IPS-18a (cell line): ENCODE results near the gene AATF.

Experiments used
- H3K27ac ChIP-seq: one replicate; pipeline ENCODE4 v1.5.1; 2013; ENCODE audit warnings: low read length
- H3K27me3 ChIP-seq: one replicate; pipeline ENCODE4 v1.6.1; 2013; ENCODE audit warnings: mild to moderate bottlenecking, low read length; ENCODE audit not compliant: control insufficient read depth, insufficient read depth
- H3K36me3 ChIP-seq: one replicate; pipeline ENCODE4 v1.6.1; 2013; ENCODE audit warnings: low read depth, low read length; ENCODE audit not compliant: control insufficient read depth
- H3K4me1 ChIP-seq: one replicate; pipeline ENCODE4 v1.6.1; 2013; ENCODE audit warnings: low read depth, low read length; ENCODE audit not compliant: control insufficient read depth
- H3K4me3 ChIP-seq: one replicate; pipeline ENCODE4 v1.5.1; 2013; ENCODE audit warnings: low read length
- H3K9ac ChIP-seq: one replicate; pipeline ENCODE4 v1.6.1; 2013; ENCODE audit warnings: mild to moderate bottlenecking, low read length, moderate library complexity
- H3K9me3 ChIP-seq: one replicate; pipeline ENCODE4 v1.6.1; 2013; ENCODE audit warnings: low read depth, low read length; ENCODE audit not compliant: control insufficient read depth

AATF gene

DNA sequence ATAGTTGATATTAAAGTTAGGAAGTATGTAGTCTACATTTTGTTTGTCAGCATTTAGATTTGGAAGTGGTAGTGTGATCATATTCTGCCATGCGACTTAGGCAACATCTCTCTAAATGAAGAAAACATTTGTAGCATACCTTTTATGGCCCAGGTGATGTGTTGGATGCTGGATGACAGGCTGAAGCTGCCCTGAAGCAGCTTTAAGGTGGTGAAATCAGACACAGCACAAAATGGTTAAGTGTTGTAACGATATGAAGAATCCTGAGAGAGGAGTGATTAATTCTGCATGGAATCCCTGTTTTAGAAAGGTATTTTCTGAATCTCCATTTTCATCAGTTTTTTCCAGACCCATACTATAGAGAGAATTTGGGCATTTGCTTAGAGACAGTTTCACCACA lies 28.3 kb downstream of the AATF start:
- Histone ChIP-seq H3K27ac (no peak overlapping the region), H3K9me3 (no peaks in the 10 kb centered on the region), H3K9ac (no peak overlapping the region), H3K4me3 (no peak overlapping the region), H3K27me3 (no peaks in the 10 kb centered on the region), H3K4me1 (no peaks in the 10 kb centered on the region), H3K36me3 (no peaks in the 10 kb centered on the region)

GRCh38 chr17:36977568-36977967 lies 28.8 kb downstream of the AATF start:
- H3K27me3 ChIP-seq, result no peaks in the 10 kb centered on the region
- H3K4me1 ChIP-seq, result no peaks in the 10 kb centered on the region
- no peaks in the 10 kb centered on the region for H3K9me3 ChIP-seq
- no peaks in the 10 kb centered on the region for H3K36me3 ChIP-seq
- no peak overlapping the region for H3K27ac ChIP-seq
- H3K9ac ChIP-seq, result no peak overlapping the region
- no peak overlapping the region for H3K4me3 ChIP-seq

GRCh38 chr17:36978810-36979564 lies 30.2 kb downstream of the AATF start:
- Histone ChIP-seq H3K4me1 (no peaks in the 10 kb centered on the region), H3K9ac (no peak overlapping the region), H3K27ac (no peak overlapping the region), H3K9me3 (no peaks in the 10 kb centered on the region), H3K27me3 (no peaks in the 10 kb centered on the region), H3K4me3 (no peak overlapping the region), H3K36me3 (no peaks in the 10 kb centered on the region)

DNA sequence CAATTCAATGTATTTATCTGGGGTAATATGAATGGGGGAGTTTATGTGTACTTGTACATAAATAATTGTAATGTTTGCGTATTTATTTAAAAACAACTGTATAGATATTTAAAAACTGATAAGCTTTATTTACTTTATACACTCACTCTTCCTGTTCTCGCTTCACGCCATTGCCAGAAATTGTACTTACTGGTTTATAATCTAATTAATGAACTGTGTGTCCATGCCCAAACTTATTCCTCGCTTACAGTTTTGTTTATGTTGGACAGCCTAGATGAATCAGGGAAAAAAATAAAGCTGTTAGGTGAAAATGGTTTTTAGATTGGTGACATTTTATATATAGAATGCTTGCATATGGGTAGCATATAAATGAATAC lies 30.8 kb downstream of the AATF start:
- Histone ChIP-seq H3K36me3 (no peaks in the 10 kb centered on the region), H3K27ac (no peak overlapping the region), H3K4me1 (no peaks in the 10 kb centered on the region)

GRCh38 chr17:36980280-36980761 lies 31.6 kb downstream of the AATF start:
- H3K4me1 ChIP-seq, result no peaks in the 10 kb centered on the region
- H3K9ac ChIP-seq, result no peak overlapping the region
- H3K27me3 ChIP-seq, result no peaks in the 10 kb centered on the region
- H3K9me3 ChIP-seq, result no peaks in the 10 kb centered on the region
- H3K27ac ChIP-seq, result no peak overlapping the region
- H3K4me3 ChIP-seq, result no peak overlapping the region
- H3K36me3 ChIP-seq, result no peaks in the 10 kb centered on the region

More for the DNA sequence above, 30.8 kb downstream of the AATF start:
- H3K9ac ChIP-seq, result no peak overlapping the region
- H3K4me3 ChIP-seq, result no peak overlapping the region
- no peaks in the 10 kb centered on the region for H3K27me3 ChIP-seq
- H3K9me3 ChIP-seq, result no peaks in the 10 kb centered on the region

GRCh38 chr17:36983618-36984017 lies 34.9 kb downstream of the AATF start:
- H3K36me3 ChIP-seq, result peaks cover 8% of the 10 kb centered on the region

GRCh38 chr17:36989173-36989572 lies 40.4 kb downstream of the AATF start:
- peaks cover 54% of the 10 kb centered on the region for H3K36me3 ChIP-seq
- no peak overlapping the region for H3K4me3 ChIP-seq
- no peaks in the 10 kb centered on the region for H3K27me3 ChIP-seq

More at GRCh38 chr17:36983618-36984017, 34.9 kb downstream of the AATF start:
- Histone ChIP-seq H3K4me3 (no peak overlapping the region), H3K27me3 (no peaks in the 10 kb centered on the region), H3K9ac (no peak overlapping the region), H3K9me3 (no peaks in the 10 kb centered on the region), H3K4me1 (no peaks in the 10 kb centered on the region), H3K27ac (no peak overlapping the region)

DNA sequence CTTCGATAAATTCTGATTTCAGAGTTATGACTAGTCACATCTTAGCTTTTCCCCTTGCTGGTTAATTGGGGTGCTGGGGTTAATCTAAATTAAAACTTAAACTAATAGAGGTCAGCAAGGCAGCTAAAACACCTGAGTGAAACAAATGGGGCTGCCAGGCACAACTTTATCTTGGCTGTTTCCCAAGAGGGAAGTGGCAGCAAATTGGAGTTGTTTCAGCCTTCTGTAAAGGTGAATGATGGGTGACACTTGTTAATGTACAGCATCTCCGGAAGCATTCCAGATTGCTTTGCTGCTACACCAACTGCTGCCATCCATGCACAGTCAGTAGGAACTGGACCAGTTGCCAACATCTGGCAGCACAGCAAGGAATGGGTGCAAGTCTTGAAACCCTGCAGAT lies 43.9 kb downstream of the AATF start:
- Histone ChIP-seq H3K4me3 (no peak overlapping the region), H3K4me1 (no peaks in the 10 kb centered on the region), H3K36me3 (peaks cover 64% of the 10 kb centered on the region), H3K9ac (no peak overlapping the region), H3K27me3 (no peaks in the 10 kb centered on the region), H3K9me3 (no peaks in the 10 kb centered on the region), H3K27ac (no peak overlapping the region)

More at GRCh38 chr17:36989173-36989572, 40.4 kb downstream of the AATF start:
- Histone ChIP-seq H3K9me3 (no peaks in the 10 kb centered on the region), H3K27ac (no peak overlapping the region), H3K4me1 (no peaks in the 10 kb centered on the region), H3K9ac (no peak overlapping the region)

DNA sequence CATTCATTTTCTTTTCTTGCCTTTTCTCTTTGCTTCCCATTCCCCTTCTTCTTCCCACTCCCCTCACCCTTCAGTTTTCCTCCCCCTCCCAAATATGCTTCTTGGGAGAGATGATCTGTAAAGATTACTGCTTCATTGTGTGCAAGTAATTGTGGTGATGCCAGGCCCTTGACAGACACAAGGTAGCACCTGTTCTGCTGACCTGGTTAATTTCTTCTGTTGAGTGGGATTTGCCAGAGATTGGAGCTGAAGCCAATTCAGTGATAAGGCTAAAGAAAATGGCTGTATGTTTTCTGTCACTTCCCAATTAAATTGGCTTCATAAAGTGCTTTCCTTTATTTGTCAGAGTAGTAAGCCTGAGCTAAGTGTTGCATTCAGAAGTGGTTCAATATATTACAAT lies 44.5 kb downstream of the AATF start:
- no peak overlapping the region for H3K9ac ChIP-seq
- no peak overlapping the region for H3K27ac ChIP-seq
- no peak overlapping the region for H3K4me3 ChIP-seq
- H3K27me3 ChIP-seq, result no peaks in the 10 kb centered on the region
- peaks cover 63% of the 10 kb centered on the region for H3K36me3 ChIP-seq
- H3K4me1 ChIP-seq, result no peaks in the 10 kb centered on the region
- H3K9me3 ChIP-seq, result no peaks in the 10 kb centered on the region

DNA sequence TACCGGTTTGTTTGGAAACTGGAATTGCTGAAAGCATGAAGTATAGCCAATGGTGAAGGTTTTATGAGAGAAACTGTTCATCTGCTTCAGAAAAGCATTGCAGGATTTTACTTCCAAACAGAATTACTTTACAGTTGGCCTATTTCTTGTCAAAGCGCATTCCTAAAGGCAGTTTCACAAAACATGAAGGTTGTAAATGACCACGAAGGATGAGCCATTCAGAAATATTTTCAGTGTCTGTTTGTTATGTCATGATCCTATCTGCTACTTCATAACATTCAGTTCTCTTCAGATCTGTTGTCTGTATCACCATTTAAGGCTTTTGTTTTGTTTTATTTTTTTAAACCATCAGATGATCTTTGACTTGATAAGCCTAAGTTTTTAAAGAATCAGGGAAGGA lies 45.7 kb downstream of the AATF start:
- Histone ChIP-seq H3K4me1 (no peaks in the 10 kb centered on the region), H3K4me3 (no peak overlapping the region), H3K9me3 (no peaks in the 10 kb centered on the region), H3K27ac (no peak overlapping the region), H3K9ac (no peak overlapping the region), H3K27me3 (no peaks in the 10 kb centered on the region), H3K36me3 (peaks cover 51% of the 10 kb centered on the region)

DNA sequence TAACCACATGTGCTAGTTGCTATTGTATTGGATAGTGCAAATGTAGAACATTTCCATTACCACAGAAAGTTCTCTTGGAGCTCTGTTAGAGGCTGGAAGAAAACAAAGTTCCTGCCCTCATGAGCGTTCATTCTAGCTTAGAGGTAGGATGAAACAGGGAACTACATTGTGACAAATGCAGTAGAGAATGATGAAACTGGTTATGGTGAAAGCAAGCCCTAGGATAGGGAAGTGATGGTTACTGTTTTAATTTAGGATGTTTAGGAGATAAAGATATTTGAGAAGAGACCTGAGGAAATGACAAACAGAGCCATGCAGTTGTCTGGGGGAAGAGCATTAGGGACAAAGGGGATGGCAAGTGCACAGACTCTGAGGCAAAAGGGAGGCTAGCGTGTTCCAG lies 50.7 kb downstream of the AATF start:
- no peak overlapping the region for H3K4me3 ChIP-seq
- no peaks in the 10 kb centered on the region for H3K27me3 ChIP-seq
- H3K9me3 ChIP-seq, result no peaks in the 10 kb centered on the region
- H3K27ac ChIP-seq, result no peak overlapping the region
- H3K4me1 ChIP-seq, result no peaks in the 10 kb centered on the region
- no peak overlapping the region for H3K9ac ChIP-seq
- H3K36me3 ChIP-seq, result peaks cover 10% of the 10 kb centered on the region

- H3K36me3 ChIP-seq, result no peaks in the 10 kb centered on the region
- peaks cover 25% of the 10 kb centered on the region for H3K4me1 ChIP-seq
- no peak overlapping the region for H3K4me3 ChIP-seq
- no peak overlapping the region for H3K27ac ChIP-seq
- no peaks in the 10 kb centered on the region for H3K9me3 ChIP-seq
- no peak overlapping the region for H3K9ac ChIP-seq
- H3K27me3 ChIP-seq, result no peaks in the 10 kb centered on the region
Measured at GRCh38 chr17:37016780-37017179, 68.0 kb downstream of the AATF start.
